HG02610 (cell line): Measurements from ENCODE around the gene FAM171A2.

Experiments
- ATAC-seq: cut with Tn5 transposase; IDR thresholded peaks from one replicate; pipeline ENCODE4 v1.9.1; 2021; ENCODE audit warnings: mild to moderate bottlenecking, moderate library complexity; ENCODE audit not compliant: unreplicated experiment

The FAM171A2 gene

GRCh38 chr17:44361292-44362260, 2.1 kb downstream of the FAM171A2 start:
- ATAC-seq = no peak

GRCh38 chr17:44360826-44361225, 2.8 kb downstream of the FAM171A2 start:
- no peak for ATAC-seq

GRCh38 chr17:44360144-44360533, 3.5 kb downstream of the FAM171A2 start:
- no peak for ATAC-seq

- no peak for ATAC-seq
These were observed 4.1 kb downstream of the FAM171A2 start for GRCh38 chr17:44359458-44360143.

GRCh38 chr17:44359006-44359405, 4.6 kb downstream of the FAM171A2 start:
- no peak for ATAC-seq

- no peak for ATAC-seq
These were observed 5.6 kb downstream of the FAM171A2 start for GRCh38 chr17:44358066-44358465.

- ATAC-seq = no peak
These were observed 7.4 kb downstream of the FAM171A2 start for GRCh38 chr17:44356241-44356640.

GRCh38 chr17:44355642-44356099, 8.0 kb downstream of the FAM171A2 start:
- ATAC-seq = no peak

GRCh38 chr17:44354582-44355561, 8.8 kb downstream of the FAM171A2 start:
- ATAC-seq = no peak

GRCh38 chr17:44353672-44354331, 9.9 kb downstream of the FAM171A2 start:
- no peak for ATAC-seq

GRCh38 chr17:44352828-44353671, 10.6 kb downstream of the FAM171A2 start:
- ATAC-seq = no peak

GRCh38 chr17:44351961-44352827, 11.5 kb downstream of the FAM171A2 start:
- ATAC-seq = no peak

GRCh38 chr17:44351464-44351863, 12.2 kb downstream of the FAM171A2 start:
- no peak for ATAC-seq

GRCh38 chr17:44350733-44351226, 12.9 kb downstream of the FAM171A2 start:
- no peak for ATAC-seq

GRCh38 chr17:44349553-44350070, 14.0 kb downstream of the FAM171A2 start:
- no peak for ATAC-seq

GRCh38 chr17:44348988-44349364, 14.7 kb downstream of the FAM171A2 start:
- no peak for ATAC-seq

GRCh38 chr17:44348234-44348987, 15.2 kb downstream of the FAM171A2 start:
- ATAC-seq = peak; percentile 43
